K562 (cell line): ENCODE data around the gene WASF2. TPM values are rescaled to one million over a fixed set of nuclear protein-coding genes. Genes with fewer than 3 reads are reported as not detected.

Experiments used
- ATAC-seq: fragments of 200-7000 bp; cut with Tn5 transposase; 3 replicates; pipeline ENCODE4 v1.9.1; 2020; ENCODE audit warnings: moderate library complexity
- BruUV-seq: library from RNA; stranded (reverse); fragments of 400-500 nt; replicated peaks from 2 replicates; lab custom pipeline; 2021; lab: Mats Ljungman, UMichigan
- CTCF ChIA-PET: fragments of 300-600 bp; formaldehyde crosslinking; extraction: SDS; loops from one replicate; lab custom pipeline; 2021; ENCODE audit warnings: low intra/inter-chr PET ratio; lab: Yijun Ruan, JAX
- POLR2A ChIA-PET: fragments of 300-600, 350-650 bp; sonication (Branson Sonifier 250); formaldehyde crosslinking; extraction: SDS; loops from one replicate; lab custom pipeline; 2021; ENCODE audit warnings: antibody characterized with exemption, inconsistent platforms; lab: Yijun Ruan, JAX
- DNase-seq, 4 experiments: peaks; one replicate each; pipeline versions ENCODE4 v3.0.0 to v3.0.0-alpha.2; 2011 to 2018; ENCODE audit warnings: low spot score in 3 of 4, mixed read lengths in 3 of 4; ENCODE audit errors: extremely low read depth in 1 of 4
- FAIRE-seq: peaks from 2 replicates; lab custom pipeline; 2011; peaks lifted over from hg19 to GRCh38; lab: Jason Lieb, UNC
- H2AFZ ChIP-seq: 2 replicates; pipeline ENCODE4 v1.6.0; 2011; ENCODE audit warnings: low read depth, low read length, control low read depth, inconsistent platforms
- H3K27ac ChIP-seq: fragments of 200-600 bp; 3 replicates; pipeline ENCODE4 v1.8.0; 2011; ENCODE audit warnings: low read depth, mild to moderate bottlenecking, control low read depth, inconsistent platforms, low read length, moderate library complexity, mixed read lengths; ENCODE audit errors: extremely low read depth
- H3K27me3 ChIP-seq, 2 experiments: fragments of 300-600 bp in 1 of 2; 2 replicates in 1 of 2; 3 replicates in 1 of 2; pipeline versions ENCODE4 v1.6.0 to v1.8.0; 2011; ENCODE audit warnings: inconsistent platforms in 2 of 2, low read length in 2 of 2, mild to moderate bottlenecking in 1 of 2, mixed read lengths in 1 of 2, moderate library complexity in 1 of 2; ENCODE audit not compliant: control insufficient read depth in 2 of 2, insufficient read depth in 2 of 2
- H3K36me3 ChIP-seq: fragments of 300-600 bp; 3 replicates; pipeline ENCODE4 v1.8.0; 2011; ENCODE audit warnings: mild to moderate bottlenecking, low read length, inconsistent platforms; ENCODE audit not compliant: control insufficient read depth, insufficient read depth
- H3K4me1 ChIP-seq, 2 experiments: fragments of 200-600 bp in 1 of 2; replicated peaks in 1 of 2; 2 replicates in 1 of 2; 3 replicates in 1 of 2; pipeline versions ENCODE4 v1.5.1 to v1.8.0; 2011; ENCODE audit warnings: inconsistent platforms in 2 of 2, low read length in 2 of 2, mild to moderate bottlenecking in 1 of 2, mixed read lengths in 1 of 2, moderate library complexity in 1 of 2; ENCODE audit not compliant: control insufficient read depth in 2 of 2, insufficient read depth in 2 of 2
- H3K4me2 ChIP-seq: 2 replicates; pipeline ENCODE4 v1.6.1; 2011; ENCODE audit warnings: low read length, control low read depth, inconsistent platforms, mixed read lengths; ENCODE audit not compliant: insufficient read depth
- H3K4me3 ChIP-seq: fragments of 200-600 bp; sonication (generic), shearing (Covaris generic); 2 replicates; pipeline ENCODE4 v1.5.1; 2016; ENCODE audit warnings: control low read depth, inconsistent platforms
- H3K79me2 ChIP-seq: fragments of 200-600 bp; 3 replicates; pipeline ENCODE4 v1.8.0; 2011; ENCODE audit warnings: low read length, inconsistent platforms; ENCODE audit not compliant: control insufficient read depth, insufficient read depth
- H3K9ac ChIP-seq, 2 experiments: 2 replicates each; pipeline versions ENCODE4 v1.6.0 to v1.6.1; 2011; ENCODE audit warnings: low read depth in 2 of 2, low read length in 2 of 2, control low read depth in 1 of 2, inconsistent platforms in 1 of 2, mild to moderate bottlenecking in 1 of 2, mixed read lengths in 1 of 2; ENCODE audit not compliant: insufficient read depth in 1 of 2
- H3K9me1 ChIP-seq: one replicate; pipeline ENCODE4 v1.6.0; 2011; ENCODE audit warnings: inconsistent platforms, mild to moderate bottlenecking, low read length, moderate library complexity; ENCODE audit not compliant: control insufficient read depth, insufficient read depth
- H3K9me3 ChIP-seq: replicated peaks from 2 replicates; pipeline ENCODE4 v1.5.1; 2011; ENCODE audit warnings: low read depth, low read length, inconsistent platforms; ENCODE audit not compliant: control insufficient read depth, insufficient read depth
- H4K20me1 ChIP-seq: replicated peaks from 2 replicates; pipeline ENCODE4 v1.6.1; 2011; ENCODE audit warnings: low read length, inconsistent platforms, mixed read lengths; ENCODE audit not compliant: control insufficient read depth, insufficient read depth
- BCOR ChIP-seq: fragments of 450-650 bp; IDR thresholded peaks from 2 replicates; pipeline ENCODE4 v1.6.1; 2016
- CHD4 ChIP-seq: fragments of 200-600 bp; sonication (generic); IDR thresholded peaks from 3 replicates; pipeline ENCODE4 v1.6.1; 2012; ENCODE audit warnings: low read depth, mild to moderate bottlenecking, mixed read lengths, low read length, inconsistent platforms; ENCODE audit not compliant: insufficient read depth, insufficient replicate concordance, poor library complexity, severe bottlenecking
- CREM ChIP-seq: IDR thresholded peaks from 2 replicates; pipeline ENCODE4 v1.6.1; 2014; ENCODE audit warnings: antibody characterized with exemption, low read depth
- DACH1 ChIP-seq: fragments of 450-650 bp; IDR thresholded peaks from 2 replicates; pipeline ENCODE4 v1.6.1; 2018; ENCODE audit not compliant: partially characterized antibody
- HDAC2 ChIP-seq: fragments of 450-650 bp; IDR thresholded peaks from 2 replicates; pipeline ENCODE4 v1.6.1; 2016; ENCODE audit warnings: mild to moderate bottlenecking
- MAFK ChIP-seq: IDR thresholded peaks from 2 replicates; pipeline ENCODE4 v1.6.1; 2011; ENCODE audit warnings: low read length, improper control_type of control experiment
- MYC ChIP-seq, 2 experiments: fragments of 250-450 bp in 1 of 2; sonication (Bioruptor Pico) in 1 of 2; IDR thresholded peaks; 2 replicates each; pipeline versions ENCODE4 v1.5.1 to v1.6.1; 2012 to 2021; ENCODE audit warnings: low read depth in 2 of 2, borderline replicate concordance in 1 of 2, improper control_type of control experiment in 1 of 2, low read length in 1 of 2, mild to moderate bottlenecking in 1 of 2, moderate library complexity in 1 of 2
- NR1H2 ChIP-seq: sonication (generic); formaldehyde crosslinking; IDR thresholded peaks from 2 replicates; pipeline ENCODE4 v1.4.0; 2020; ENCODE audit warnings: mild to moderate bottlenecking, missing genetic modification reagents
- RCOR1 ChIP-seq, 2 experiments: IDR thresholded peaks; 2 replicates each; pipeline ENCODE4 v1.6.1; 2012; ENCODE audit warnings: low read depth in 2 of 2, low read length in 2 of 2, borderline replicate concordance in 1 of 2, improper control_type of control experiment in 1 of 2
- ZBTB7A ChIP-seq: IDR thresholded peaks from 2 replicates; pipeline ENCODE4 v1.6.1; 2011; ENCODE audit warnings: low read depth, mild to moderate bottlenecking, low read length, moderate library complexity, borderline replicate concordance; ENCODE audit not compliant: control insufficient read depth
- ZFP36 ChIP-seq: fragments of 150-350 bp; IDR thresholded peaks from 2 replicates; pipeline ENCODE4 v1.6.1; 2018; ENCODE audit warnings: low read length, low read depth; ENCODE audit not compliant: partially characterized antibody
- ZNF384 ChIP-seq: IDR thresholded peaks from 2 replicates; pipeline ENCODE4 v1.6.1; 2012; ENCODE audit warnings: low read depth, low read length, improper control_type of control experiment
- ZNF431 ChIP-seq: sonication (generic); formaldehyde crosslinking; IDR thresholded peaks from 2 replicates; pipeline ENCODE4 v1.8.0; 2022; ENCODE audit warnings: mild to moderate bottlenecking, missing genetic modification reagents
- ZNF436 ChIP-seq: fragments of 250-450, 450-650 bp; sonication (Bioruptor Pico); formaldehyde crosslinking; IDR thresholded peaks from 2 replicates; pipeline ENCODE4 v1.7.0; 2020; ENCODE audit warnings: mild to moderate bottlenecking
- WGBS: fragments of 100-300 bp; shearing (Covaris generic); methylation state at CpG from one replicate; pipeline ENCODE4 v1.1.6; 2016; ENCODE audit warnings: low coverage, mixed read lengths; ENCODE audit not compliant: insufficient coverage; ENCODE audit errors: missing lambda C conversion rate; 5-methylcytosine and 5-hydroxymethylcytosine counted together
- in situ Hi-C: fragments of 300-500 bp; cut with MboI; formaldehyde crosslinking; loops from 4 replicates; pipeline ENCODE4 v1.15.0; 2018; ENCODE audit warnings: inconsistent platforms, mixed read lengths
- intact Hi-C: fragments of 100-400 bp; cut with micrococcal nuclease; formaldehyde crosslinking; loops from 2 replicates; pipeline ENCODE4 v1.14.2; 2022
- polyA plus RNA-seq, 8 experiments: library from polyadenylated mRNA; depleted of rRNA in 4 of 8; stranded (reverse) in 5 of 8; unstranded in 3 of 8; fragments of >200 nt; fragmentation: Nextera tagmentation in 2 of 8; fragmentation: Illumina TruSeq in 1 of 8; extraction: Ambion mirVana in 2 of 8; extraction: Trizol in 1 of 8; gene quantifications; 2 replicates each; pipeline versions ENCODE4 v1.2.1 to v1.2.3, GENCODE V29; 2011 to 2014; ENCODE audit warnings: inconsistent platforms in 1 of 8, missing spikeins in 1 of 8
- total RNA-seq, 7 experiments: library from RNA; depleted of rRNA in 6 of 7; stranded (reverse); fragments of >200 nt in 6 of 7; fragmentation: Illumina TruSeq in 2 of 7; extraction: Trizol in 2 of 7; gene quantifications; 2 replicates each; pipeline versions ENCODE4 v1.2.1 to v1.2.3, GENCODE V29; 2011 to 2021; ENCODE audit warnings: low replicate concordance in 1 of 7
- TF ChIP-seq, protein P1 (sequence below): fragments of 250-450 bp; sonication (Bioruptor Pico); IDR thresholded peaks from 2 replicates; pipeline ENCODE4 v1.5.0; 2021; ENCODE audit warnings: mild to moderate bottlenecking, borderline replicate concordance
- TF ChIP-seq, protein P2 (sequence below): fragments of 450-650 bp; IDR thresholded peaks from 2 replicates; pipeline ENCODE4 v1.6.1; 2018; ENCODE audit warnings: mild to moderate bottlenecking, low read depth; ENCODE audit not compliant: partially characterized antibody

WASF2 gene
- total and polyA plus RNA-seq, 9 of the 15 experiments (the other 6 are each of a cell fraction or from before 2014, with no cell fraction given) = 8.2 to 163 (median 31.2) TPM

DNA sequence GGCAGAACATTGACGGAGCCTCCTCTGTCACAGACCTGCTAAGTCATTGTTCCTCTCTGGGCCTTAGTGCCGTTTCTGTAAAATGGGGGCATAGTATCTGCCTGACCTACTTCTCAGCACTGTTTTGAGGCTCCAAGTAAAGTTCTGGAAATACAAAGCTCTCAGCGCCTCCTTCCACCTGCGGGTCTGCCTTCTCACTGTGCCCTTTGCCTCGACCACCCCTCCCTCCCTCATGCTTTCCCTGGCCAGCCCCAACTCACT is 15.4 kb upstream of the WASF2 start (continued):
- TF ChIP-seq NR1H2 (CRISPR knock-in tag) = no peak
- TF ChIP-seq MAFK = peak; percentile 23; the same call in 1 of the 2 replicates
- TF ChIP-seq CREM = no peak
- TF ChIP-seq BCOR = peak; percentile 7; the same call in 1 of the 2 replicates

DNA sequence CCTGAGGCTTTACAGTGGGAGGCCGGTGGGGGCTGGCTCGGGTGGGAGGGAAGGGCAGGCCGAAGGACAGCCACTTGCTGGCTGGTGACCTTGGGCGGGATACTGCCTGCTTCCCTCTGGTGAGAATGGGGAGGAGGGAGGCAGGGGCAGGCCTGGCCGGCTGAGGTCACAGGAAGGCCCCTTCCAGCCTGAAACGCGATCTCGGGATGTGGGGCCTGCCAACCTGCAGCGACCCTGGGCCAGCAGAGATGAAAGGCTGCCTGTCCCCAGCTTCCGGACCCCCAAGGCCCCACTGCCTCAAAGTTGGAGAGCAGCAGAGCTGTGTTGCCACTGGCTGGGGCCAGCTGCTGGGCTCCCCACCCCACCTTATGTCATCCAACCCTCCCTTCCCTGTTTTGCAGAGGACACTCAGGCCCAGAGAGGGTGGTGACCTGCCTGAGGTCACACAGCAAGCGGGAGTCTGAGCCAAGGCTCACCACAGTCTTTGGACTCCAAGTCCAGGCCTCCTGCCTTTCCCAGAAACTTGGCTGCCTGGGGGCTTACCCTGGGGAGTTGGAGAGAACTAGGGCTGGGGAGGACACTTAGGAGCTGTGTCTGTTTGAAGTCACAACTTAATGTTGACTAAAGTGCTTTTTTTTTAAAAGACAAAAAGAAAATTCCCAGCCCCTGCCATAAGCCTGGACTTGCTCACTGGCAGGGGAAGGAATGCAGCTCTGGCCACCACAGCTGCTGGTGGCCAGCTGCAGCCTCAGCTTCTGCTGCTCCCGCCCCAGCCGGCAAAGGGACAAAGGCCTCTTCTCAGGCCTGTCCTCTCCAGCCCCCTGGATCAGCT is 14.8 kb upstream of the WASF2 start:
- CTCF ChIA-PET = no interaction called here
- FAIRE-seq (no peak), DNase-seq (peak; percentile 57 to 69 (median 66)), ATAC-seq (peak; percentile 53)
- Histone ChIP-seq H3K4me3 (no peak overlapping the region), H3K9me3 (no peaks in the 10 kb centered on the region), H3K79me2 (no peaks in the 10 kb centered on the region), H3K27me3 (no peaks in the 10 kb centered on the region), H4K20me1 (no peaks in the 10 kb centered on the region), H3K9ac (peak overlapping the region; percentile 35 to 85), H3K27ac (peak overlapping the region; percentile 59), H3K9me1 (no peaks in the 10 kb centered on the region), H3K36me3 (no peaks in the 10 kb centered on the region), H3K4me1 (peaks cover 22 to 30% of the 10 kb centered on the region in 2 experiments; a peak in 4 of 5 replicates), H2AFZ (peak overlapping the region; percentile 89), H3K4me2 (no peak overlapping the region)
- POLR2A ChIA-PET = interaction anchor here (0.6 to 1.9 kb wide), 9 partner anchors 11 to 840 kb away, joined by 3 to 8 read pairs (median 4); partner anchors contain the start of gene WASF2
- WGBS = 54% methylated on average over 7 of the region's 13 CpGs
- intact Hi-C loops (loop anchor here (5.0 kb wide), 1 partner anchor 102 kb away; no protein-coding TSS in a partner anchor), in situ Hi-C loops (no loop called here)
- BruUV-seq = no TSS peak
- TF ChIP-seq ZNF431 (CRISPR knock-in tag) (peak; percentile 14; the same call in 1 of the 2 replicates), ZFP36 (peak; percentile 97), HDAC2 (peak; percentile 90), ZNF436 (CRISPR knock-in tag) (no peak), ZNF384 (no peak), DACH1 (peak; percentile 8), MYC (IDR thresholded peaks at IDR 0.05; ENCODE audit: low read depth, low read length) (peak; percentile 28; the same call in 1 of the 2 replicates), MYC (CRISPR knock-in tag; IDR thresholded peaks at IDR 0.05; ENCODE audit: borderline replicate concordance, low read depth) (no peak), ZBTB7A (peak; percentile 52; the same call in 1 of the 2 replicates), BCOR (peak; percentile 98), RCOR1 (IDR thresholded peaks at IDR 0.05; ENCODE audit: borderline replicate concordance in 1 of 2, low read depth in 2 of 2, low read length in 2 of 2) (peak in 1 of 2 experiments; percentile 44; a peak in 1 of 4 replicates), CHD4 (peak; percentile 87), NR1H2 (CRISPR knock-in tag) (no peak)
- TF ChIP-seq, protein P1, sequence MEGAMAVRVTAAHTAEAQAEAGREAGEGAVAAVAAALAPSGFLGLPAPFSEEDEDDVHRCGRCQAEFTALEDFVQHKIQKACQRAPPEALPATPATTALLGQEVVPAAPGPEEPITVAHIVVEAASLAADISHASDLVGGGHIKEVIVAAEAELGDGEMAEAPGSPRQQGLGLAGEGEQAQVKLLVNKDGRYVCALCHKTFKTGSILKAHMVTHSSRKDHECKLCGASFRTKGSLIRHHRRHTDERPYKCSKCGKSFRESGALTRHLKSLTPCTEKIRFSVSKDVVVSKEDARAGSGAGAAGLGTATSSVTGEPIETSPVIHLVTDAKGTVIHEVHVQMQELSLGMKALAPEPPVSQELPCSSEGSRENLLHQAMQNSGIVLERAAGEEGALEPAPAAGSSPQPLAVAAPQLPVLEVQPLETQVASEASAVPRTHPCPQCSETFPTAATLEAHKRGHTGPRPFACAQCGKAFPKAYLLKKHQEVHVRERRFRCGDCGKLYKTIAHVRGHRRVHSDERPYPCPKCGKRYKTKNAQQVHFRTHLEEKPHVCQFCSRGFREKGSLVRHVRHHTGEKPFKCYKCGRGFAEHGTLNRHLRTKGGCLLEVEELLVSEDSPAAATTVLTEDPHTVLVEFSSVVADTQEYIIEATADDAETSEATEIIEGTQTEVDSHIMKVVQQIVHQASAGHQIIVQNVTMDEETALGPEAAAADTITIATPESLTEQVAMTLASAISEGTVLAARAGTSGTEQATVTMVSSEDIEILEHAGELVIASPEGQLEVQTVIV = no peak
- TF ChIP-seq, protein P2, sequence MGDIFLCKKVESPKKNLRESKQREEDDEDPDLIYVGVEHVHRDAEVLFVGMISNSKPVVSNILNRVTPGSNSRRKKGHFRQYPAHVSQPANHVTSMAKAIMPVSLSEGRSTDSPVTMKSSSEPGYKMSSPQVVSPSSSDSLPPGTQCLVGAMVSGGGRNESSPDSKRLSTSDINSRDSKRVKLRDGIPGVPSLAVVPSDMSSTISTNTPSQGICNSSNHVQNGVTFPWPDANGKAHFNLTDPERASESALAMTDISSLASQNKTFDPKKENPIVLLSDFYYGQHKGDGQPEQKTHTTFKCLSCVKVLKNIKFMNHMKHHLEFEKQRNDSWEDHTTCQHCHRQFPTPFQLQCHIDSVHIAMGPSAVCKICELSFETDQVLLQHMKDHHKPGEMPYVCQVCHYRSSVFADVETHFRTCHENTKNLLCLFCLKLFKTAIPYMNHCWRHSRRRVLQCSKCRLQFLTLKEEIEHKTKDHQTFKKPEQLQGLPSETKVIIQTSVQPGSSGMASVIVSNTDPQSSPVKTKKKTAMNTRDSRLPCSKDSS = no peak
